NCI-H748 (cell line): ENCODE data around the gene HOXA2.

Experiments
- DNase-seq: peaks from one replicate; lab custom pipeline; 2025; ENCODE audit not compliant: unreplicated experiment; lab: John Stamatoyannopoulos, UW

HOXA2 gene

GRCh38 chr7:27141923-27142579 is 39.6 kb upstream of the HOXA2 start:
- DNase-seq, result peak; percentile 16

- no peak for DNase-seq
Observed at GRCh38 chr7:27141137-27141922, 38.8 kb upstream of the HOXA2 start.

GRCh38 chr7:27140126-27140857 is 37.8 kb upstream of the HOXA2 start:
- no peak for DNase-seq

- no peak for DNase-seq
Observed at GRCh38 chr7:27139334-27140125, 37.0 kb upstream of the HOXA2 start.

- DNase-seq, result no peak
Observed at GRCh38 chr7:27138985-27139333, 36.5 kb upstream of the HOXA2 start.

GRCh38 chr7:27138472-27138871 is 36.0 kb upstream of the HOXA2 start:
- DNase-seq, result no peak

GRCh38 chr7:27137640-27138315 is 35.3 kb upstream of the HOXA2 start:
- DNase-seq, result no peak

- no peak for DNase-seq
Observed at GRCh38 chr7:27134392-27134791, 31.9 kb upstream of the HOXA2 start.

- DNase-seq, result no peak
Observed at GRCh38 chr7:27133409-27134231, 31.1 kb upstream of the HOXA2 start.

GRCh38 chr7:27132978-27133377 is 30.5 kb upstream of the HOXA2 start:
- DNase-seq, result no peak

- no peak for DNase-seq
Observed at GRCh38 chr7:27132214-27132613, 29.7 kb upstream of the HOXA2 start.

GRCh38 chr7:27131390-27131819 is 28.9 kb upstream of the HOXA2 start:
- no peak for DNase-seq

- DNase-seq, result peak; percentile 94
Observed at GRCh38 chr7:27130540-27131389, 28.3 kb upstream of the HOXA2 start, which contains the start of gene HOXA4. Gene HOXA4, minus strand, starts transcription at chr7:27130757. Its CDS starts 24 bp downstream, at chr7:27130733.

- DNase-seq, result peak; percentile 82
Observed at GRCh38 chr7:27129729-27130539, 27.5 kb upstream of the HOXA2 start.

GRCh38 chr7:27128776-27129728 is 26.6 kb upstream of the HOXA2 start:
- no peak for DNase-seq

GRCh38 chr7:27128034-27128433 is 25.6 kb upstream of the HOXA2 start:
- no peak for DNase-seq
